Caco-2 (cell line): ENCODE data around the gene ARAP3. TPM values are rescaled to one million over a fixed set of nuclear protein-coding genes. Genes with fewer than 3 reads are reported as not detected.

Source experiments
- Bru-seq: library from RNA; stranded (reverse); fragments of 400-500 nt; gene quantifications from one replicate; lab custom pipeline; 2021; lab: Mats Ljungman, UMichigan
- BruChase-seq, 2 experiments: library from RNA; stranded (reverse); fragments of 400-500 nt; gene quantifications; one replicate each; lab custom pipeline; 2021; lab: Mats Ljungman, UMichigan
- BruUV-seq: library from RNA; stranded (reverse); fragments of 400-500 nt; replicated peaks from 2 replicates; lab custom pipeline; 2021; lab: Mats Ljungman, UMichigan
- CTCF ChIA-PET: fragments of 300-600 bp; sonication (Branson Sonifier 250); formaldehyde crosslinking; loops from one replicate; lab custom pipeline; 2022; ENCODE audit warnings: antibody characterized with exemption; lab: Charles Lee
- POLR2A ChIA-PET: fragments of 300-600 bp; sonication (Branson Sonifier 250); formaldehyde crosslinking; loops from one replicate; lab custom pipeline; 2022; ENCODE audit warnings: antibody characterized with exemption; lab: Charles Lee
- DNase-seq, 2 experiments: peaks; one replicate each; pipeline versions ENCODE4 v3.0.0 to v3.0.0-alpha.2; 2020 to 2022
- H3K27me3 ChIP-seq: replicated peaks from 2 replicates; pipeline ENCODE4 v1.6.0; 2011; ENCODE audit warnings: low read length; ENCODE audit not compliant: control insufficient read depth, insufficient read depth
- H3K36me3 ChIP-seq: 2 replicates; pipeline ENCODE4 v1.5.1; 2011; ENCODE audit warnings: low read length; ENCODE audit not compliant: control insufficient read depth, insufficient read depth
- H3K4me1 ChIP-seq: fragments of 250-450 bp; sonication (Bioruptor Pico); 2 replicates; pipeline ENCODE4 v1.5.1; 2020; ENCODE audit warnings: mild to moderate bottlenecking
- H3K4me3 ChIP-seq: 2 replicates; pipeline ENCODE4 v1.5.1; 2011; ENCODE audit warnings: low read depth, mild to moderate bottlenecking, control low read depth, low read length
- H3K9me3 ChIP-seq: fragments of 250-450 bp; sonication (Bioruptor Pico); 2 replicates; pipeline ENCODE4 v1.5.1; 2020; ENCODE audit warnings: mild to moderate bottlenecking, moderate library complexity
- H3K27ac Mint-ChIP-seq: one replicate; pipeline ENCODE4 v1.8.0; 2022; ENCODE audit warnings: mixed read lengths; ENCODE audit not compliant: unreplicated experiment
- H3K27me3 Mint-ChIP-seq: one replicate; pipeline ENCODE4 v1.8.0; 2022; ENCODE audit warnings: mixed read lengths; ENCODE audit not compliant: insufficient read depth, unreplicated experiment
- H3K36me3 Mint-ChIP-seq: one replicate; pipeline ENCODE4 v1.8.0; 2022; ENCODE audit warnings: mild to moderate bottlenecking, mixed read lengths; ENCODE audit not compliant: insufficient read depth, unreplicated experiment
- H3K4me1 Mint-ChIP-seq: one replicate; pipeline ENCODE4 v1.8.0; 2022; ENCODE audit warnings: low read depth, mixed read lengths; ENCODE audit not compliant: unreplicated experiment
- H3K4me3 Mint-ChIP-seq: one replicate; pipeline ENCODE4 v1.8.0; 2022; ENCODE audit warnings: mild to moderate bottlenecking, moderate library complexity, mixed read lengths; ENCODE audit not compliant: unreplicated experiment
- H3K9me3 Mint-ChIP-seq: one replicate; pipeline ENCODE4 v1.8.0; 2022; ENCODE audit warnings: mixed read lengths; ENCODE audit not compliant: unreplicated experiment
- intact Hi-C: fragments of 100-400 bp; cut with micrococcal nuclease; formaldehyde crosslinking; loops from one replicate; pipeline ENCODE4 v1.10.0; 2022; ENCODE audit not compliant: unreplicated experiment
- long read RNA-seq: library from polyadenylated mRNA; stranded (forward); transcript quantifications from one replicate; pipeline ENCODE4 v2.0.0, GENCODE V29; 2022
- total RNA-seq: library from RNA; stranded (reverse); gene quantifications from 2 replicates; pipeline ENCODE4 v1.2.3, GENCODE V29; 2022
- TF ChIP-seq, protein P1 (sequence below), 2 experiments: fragments of 200-600 bp in 1 of 2; IDR thresholded peaks; 1 replicate in 1 of 2; 2 replicates in 1 of 2; pipeline versions ENCODE4 v1.5.1 to v1.8.0; 2011 to 2022; ENCODE audit warnings: antibody characterized with exemption in 1 of 2, control low read depth in 1 of 2, inconsistent platforms in 1 of 2, low read depth in 1 of 2, low read length in 1 of 2, mild to moderate bottlenecking in 1 of 2, moderate library complexity in 1 of 2; ENCODE audit not compliant: insufficient read depth in 1 of 2, severe bottlenecking in 1 of 2, unreplicated experiment in 1 of 2

ARAP3 gene, protein sequence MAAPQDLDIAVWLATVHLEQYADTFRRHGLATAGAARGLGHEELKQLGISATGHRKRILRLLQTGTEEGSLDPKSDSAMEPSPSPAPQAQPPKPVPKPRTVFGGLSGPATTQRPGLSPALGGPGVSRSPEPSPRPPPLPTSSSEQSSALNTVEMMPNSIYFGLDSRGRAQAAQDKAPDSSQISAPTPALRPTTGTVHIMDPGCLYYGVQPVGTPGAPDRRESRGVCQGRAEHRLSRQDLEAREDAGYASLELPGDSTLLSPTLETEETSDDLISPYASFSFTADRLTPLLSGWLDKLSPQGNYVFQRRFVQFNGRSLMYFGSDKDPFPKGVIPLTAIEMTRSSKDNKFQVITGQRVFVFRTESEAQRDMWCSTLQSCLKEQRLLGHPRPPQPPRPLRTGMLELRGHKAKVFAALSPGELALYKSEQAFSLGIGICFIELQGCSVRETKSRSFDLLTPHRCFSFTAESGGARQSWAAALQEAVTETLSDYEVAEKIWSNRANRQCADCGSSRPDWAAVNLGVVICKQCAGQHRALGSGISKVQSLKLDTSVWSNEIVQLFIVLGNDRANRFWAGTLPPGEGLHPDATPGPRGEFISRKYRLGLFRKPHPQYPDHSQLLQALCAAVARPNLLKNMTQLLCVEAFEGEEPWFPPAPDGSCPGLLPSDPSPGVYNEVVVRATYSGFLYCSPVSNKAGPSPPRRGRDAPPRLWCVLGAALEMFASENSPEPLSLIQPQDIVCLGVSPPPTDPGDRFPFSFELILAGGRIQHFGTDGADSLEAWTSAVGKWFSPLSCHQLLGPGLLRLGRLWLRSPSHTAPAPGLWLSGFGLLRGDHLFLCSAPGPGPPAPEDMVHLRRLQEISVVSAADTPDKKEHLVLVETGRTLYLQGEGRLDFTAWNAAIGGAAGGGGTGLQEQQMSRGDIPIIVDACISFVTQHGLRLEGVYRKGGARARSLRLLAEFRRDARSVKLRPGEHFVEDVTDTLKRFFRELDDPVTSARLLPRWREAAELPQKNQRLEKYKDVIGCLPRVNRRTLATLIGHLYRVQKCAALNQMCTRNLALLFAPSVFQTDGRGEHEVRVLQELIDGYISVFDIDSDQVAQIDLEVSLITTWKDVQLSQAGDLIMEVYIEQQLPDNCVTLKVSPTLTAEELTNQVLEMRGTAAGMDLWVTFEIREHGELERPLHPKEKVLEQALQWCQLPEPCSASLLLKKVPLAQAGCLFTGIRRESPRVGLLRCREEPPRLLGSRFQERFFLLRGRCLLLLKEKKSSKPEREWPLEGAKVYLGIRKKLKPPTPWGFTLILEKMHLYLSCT (N-terminal part only)
- total RNA-seq (6.3 and 7.5 TPM in 2 replicates), Bru-seq, nascent RNA (percentile 49 among the genes with signal in this experiment), BruChase-seq, experiment 1, labeled RNA remaining after a 2-hour chase (percentile 52 among the genes with signal in this experiment), BruChase-seq, experiment 2, labeled RNA remaining after a 6-hour chase (percentile 54 among the genes with signal in this experiment)
- long read RNA-seq, full-length matches to known transcripts, result 1 of 3 reads
- long read RNA-seq, partial matches to known transcripts, result 0 of 3 reads
- long read RNA-seq, other reads (novel, unspliced or antisense), result 2 of 3 reads

DNA sequence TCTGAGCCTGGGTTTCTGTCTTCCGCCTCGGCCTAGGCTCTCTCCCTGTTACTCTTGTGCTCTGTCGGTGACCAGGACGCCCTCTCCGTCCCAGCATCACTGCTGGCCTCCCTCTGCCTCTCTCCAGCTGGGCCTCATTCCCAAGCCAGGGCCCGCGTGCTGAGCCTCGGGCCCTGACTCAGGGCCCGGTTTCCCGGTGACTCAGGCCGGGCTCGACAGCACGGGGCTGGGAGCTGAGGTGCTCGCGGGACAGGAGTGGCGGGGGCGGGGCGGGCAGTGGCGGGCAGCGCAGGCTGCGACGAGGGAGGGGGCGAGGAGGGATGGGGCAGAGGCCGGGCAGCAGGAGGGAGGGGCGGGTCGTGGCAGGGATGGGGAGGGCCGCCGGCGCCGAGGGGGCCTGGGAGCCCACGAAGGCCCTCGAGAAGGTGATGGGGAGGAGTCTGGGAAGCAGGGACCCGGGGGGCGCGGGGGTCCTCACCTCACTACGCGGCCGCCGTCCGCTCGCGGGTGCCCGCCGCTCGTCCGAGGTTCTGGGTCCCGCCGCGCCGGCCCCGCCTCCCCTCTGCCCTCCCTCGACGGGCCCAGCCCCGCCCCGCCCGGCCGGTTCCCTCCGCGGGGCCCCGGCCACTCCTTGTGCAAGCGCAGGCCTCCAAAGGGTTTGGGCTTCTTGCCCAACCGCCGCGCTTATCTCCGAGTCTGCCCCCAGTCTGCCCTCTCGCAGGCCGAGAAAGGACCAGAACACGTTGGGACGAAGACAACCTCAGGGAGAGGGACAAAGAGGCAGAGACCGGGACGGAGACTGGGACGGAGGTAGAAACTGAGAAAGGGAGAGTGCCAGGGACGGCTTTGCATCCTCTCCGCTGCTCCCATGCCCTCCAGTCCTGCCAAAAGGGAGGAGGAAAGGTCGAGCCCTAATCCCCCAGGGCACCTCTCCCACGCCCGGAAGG is at the start of gene ARAP3:
ARAP3 (minus strand) TSS at position 536 of the 947 bp plus-strand sequence. CDS start 1,744 bp downstream, outside the sequence.
- Mint-ChIP-seq H3K4me3 (peak within 1 kb of the TSS; percentile 65), H3K27ac (peak within 1 kb of the TSS; percentile 12), H3K36me3 (peaks cover 6% of the 10 kb centered on the region), H3K4me1 (peaks cover 13% of the 10 kb centered on the region), H3K27me3 (no peaks in the 10 kb centered on the region), H3K9me3 (no peaks in the 10 kb centered on the region)
- DNase-seq, result peak; percentile 86
- H3K4me1 ChIP-seq, result peaks cover 15% of the 10 kb centered on the region
- TF ChIP-seq, protein P1, sequence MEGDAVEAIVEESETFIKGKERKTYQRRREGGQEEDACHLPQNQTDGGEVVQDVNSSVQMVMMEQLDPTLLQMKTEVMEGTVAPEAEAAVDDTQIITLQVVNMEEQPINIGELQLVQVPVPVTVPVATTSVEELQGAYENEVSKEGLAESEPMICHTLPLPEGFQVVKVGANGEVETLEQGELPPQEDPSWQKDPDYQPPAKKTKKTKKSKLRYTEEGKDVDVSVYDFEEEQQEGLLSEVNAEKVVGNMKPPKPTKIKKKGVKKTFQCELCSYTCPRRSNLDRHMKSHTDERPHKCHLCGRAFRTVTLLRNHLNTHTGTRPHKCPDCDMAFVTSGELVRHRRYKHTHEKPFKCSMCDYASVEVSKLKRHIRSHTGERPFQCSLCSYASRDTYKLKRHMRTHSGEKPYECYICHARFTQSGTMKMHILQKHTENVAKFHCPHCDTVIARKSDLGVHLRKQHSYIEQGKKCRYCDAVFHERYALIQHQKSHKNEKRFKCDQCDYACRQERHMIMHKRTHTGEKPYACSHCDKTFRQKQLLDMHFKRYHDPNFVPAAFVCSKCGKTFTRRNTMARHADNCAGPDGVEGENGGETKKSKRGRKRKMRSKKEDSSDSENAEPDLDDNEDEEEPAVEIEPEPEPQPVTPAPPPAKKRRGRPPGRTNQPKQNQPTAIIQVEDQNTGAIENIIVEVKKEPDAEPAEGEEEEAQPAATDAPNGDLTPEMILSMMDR (IDR thresholded peaks at IDR 0.05; ENCODE audit: insufficient read depth in 1 of 2, low read depth in 1 of 2, low read length in 1 of 2, severe bottlenecking in 1 of 2, unreplicated experiment in 1 of 2), result no peak
- intact Hi-C loops, result loop anchor here (1.0 kb wide), 2 partner anchors 13 to 17 kb away; no protein-coding TSS in a partner anchor
- no peaks in the 10 kb centered on the region for H3K36me3 ChIP-seq
- peak within 1 kb of the TSS; percentile 63 for H3K4me3 ChIP-seq
- H3K27me3 ChIP-seq, result no peaks in the 10 kb centered on the region
- no TSS peak for BruUV-seq
- ChIA-PET POLR2A (interaction anchor here (0.6 kb wide), 1 partner anchor 194 kb away, joined by 6 read pairs; no protein-coding TSS in a partner anchor), CTCF (interaction anchor here (0.6 to 0.7 kb wide), 3 partner anchors 13 to 196 kb away, joined by 4 to 6 read pairs (median 4); partner anchors contain the start of gene PCDH1)
- H3K9me3 ChIP-seq, result no peaks in the 10 kb centered on the region

DNA sequence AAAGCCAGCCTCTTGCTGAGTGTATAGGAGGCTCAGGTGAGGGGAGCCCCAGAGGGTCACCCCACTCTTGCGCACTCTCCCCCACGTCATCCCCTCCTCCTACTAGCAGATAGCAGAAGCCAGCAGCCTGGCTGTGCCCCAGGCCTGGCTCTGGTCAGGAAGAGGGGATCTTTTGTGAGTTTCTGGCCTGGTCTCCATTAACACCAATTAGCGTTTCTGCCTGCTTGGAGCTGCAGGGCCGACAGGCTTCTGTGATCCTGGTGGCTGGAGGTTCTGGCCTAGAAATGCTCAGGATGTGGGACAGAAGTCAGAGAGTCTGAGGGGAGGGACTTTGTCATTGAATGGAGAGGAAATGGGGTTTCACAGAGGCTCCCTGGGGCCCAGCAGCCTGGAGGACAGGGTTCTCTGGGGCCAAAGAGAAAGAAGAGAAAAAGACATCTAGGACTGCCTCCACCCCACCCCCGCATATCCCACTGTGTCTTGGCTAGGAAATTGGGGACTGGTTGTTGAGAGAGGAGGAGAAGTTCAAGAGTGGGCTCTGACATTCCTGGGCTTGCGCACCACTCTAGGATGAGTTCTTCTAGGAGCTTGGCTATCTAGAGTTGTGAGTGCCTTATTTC is 47.5 kb upstream of the ARAP3 start:
- no peaks in the 10 kb centered on the region for H3K36me3 ChIP-seq
- H3K4me1 ChIP-seq, result 0 out of 2 replicates have a peak, but pooled peaks cover 6% of the 10 kb centered on the region
- TF ChIP-seq, protein P1 (IDR thresholded peaks at IDR 0.05; ENCODE audit: insufficient read depth in 1 of 2, low read depth in 1 of 2, low read length in 1 of 2, severe bottlenecking in 1 of 2, unreplicated experiment in 1 of 2), result no peak
- intact Hi-C loops, result no loop called here
- no peaks in the 10 kb centered on the region for H3K27me3 ChIP-seq
- no peaks in the 10 kb centered on the region for H3K36me3 Mint-ChIP-seq
- H3K4me3 Mint-ChIP-seq, result no peak overlapping the region
- no peaks in the 10 kb centered on the region for H3K9me3 ChIP-seq
- DNase-seq, result no peak
- no peak overlapping the region for H3K4me3 ChIP-seq
- no peaks in the 10 kb centered on the region for H3K9me3 Mint-ChIP-seq
- H3K27ac Mint-ChIP-seq, result no peak overlapping the region
- no TSS peak for BruUV-seq
- H3K27me3 Mint-ChIP-seq, result peaks cover 4% of the 10 kb centered on the region
- ChIA-PET CTCF (no interaction called here), POLR2A (no interaction called here)
- H3K4me1 Mint-ChIP-seq, result peaks cover 5% of the 10 kb centered on the region
